ENCODE results near the gene RHOC. TPM values are rescaled to one million over a fixed set of nuclear protein-coding genes. Genes with fewer than 3 reads are reported as not detected.

RHOC gene
- polyA plus RNA-seq, 1 donor: 293 TPM

DNA sequence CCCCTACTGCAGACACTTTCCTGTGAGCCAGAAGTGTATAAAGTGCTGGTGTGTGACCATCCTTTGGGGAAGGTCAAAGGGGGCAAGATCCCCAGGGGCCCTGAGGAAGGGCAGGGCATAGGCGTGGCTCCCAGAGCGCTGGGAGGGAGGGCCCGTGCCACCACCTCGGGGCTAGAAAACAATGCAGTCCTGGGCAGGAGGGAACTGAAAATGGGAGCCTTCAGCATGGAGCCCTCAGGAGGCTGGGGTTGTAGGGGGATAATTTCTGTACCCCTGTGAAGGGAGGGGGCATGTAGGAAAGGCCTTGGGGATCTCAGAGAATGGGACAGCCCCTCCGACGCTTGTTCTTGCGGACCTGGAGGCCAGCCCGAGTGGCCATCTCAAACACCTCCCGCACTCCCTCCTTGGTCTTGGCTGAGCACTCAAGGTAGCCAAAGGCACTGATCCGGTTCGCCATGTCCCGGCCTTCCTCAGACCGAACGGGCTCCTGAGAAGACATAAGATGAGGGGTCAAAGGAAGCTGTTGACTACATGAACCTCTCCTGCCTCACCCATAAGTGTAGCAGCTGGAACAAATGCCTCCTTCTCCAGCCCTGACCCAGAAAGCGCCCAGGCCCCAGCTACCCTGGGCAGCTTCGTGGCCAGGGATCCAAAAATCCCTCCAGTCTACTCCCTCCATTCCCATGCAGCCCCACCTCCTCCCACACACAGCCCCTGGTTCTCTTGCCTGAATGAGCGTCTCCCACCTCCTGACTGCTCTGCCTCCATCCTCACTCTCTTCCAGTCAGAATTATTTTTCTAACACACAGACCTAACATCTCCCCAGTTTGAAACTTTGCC lies 5.5 kb downstream of the RHOC start:
- no peak for DNase-seq

DNA sequence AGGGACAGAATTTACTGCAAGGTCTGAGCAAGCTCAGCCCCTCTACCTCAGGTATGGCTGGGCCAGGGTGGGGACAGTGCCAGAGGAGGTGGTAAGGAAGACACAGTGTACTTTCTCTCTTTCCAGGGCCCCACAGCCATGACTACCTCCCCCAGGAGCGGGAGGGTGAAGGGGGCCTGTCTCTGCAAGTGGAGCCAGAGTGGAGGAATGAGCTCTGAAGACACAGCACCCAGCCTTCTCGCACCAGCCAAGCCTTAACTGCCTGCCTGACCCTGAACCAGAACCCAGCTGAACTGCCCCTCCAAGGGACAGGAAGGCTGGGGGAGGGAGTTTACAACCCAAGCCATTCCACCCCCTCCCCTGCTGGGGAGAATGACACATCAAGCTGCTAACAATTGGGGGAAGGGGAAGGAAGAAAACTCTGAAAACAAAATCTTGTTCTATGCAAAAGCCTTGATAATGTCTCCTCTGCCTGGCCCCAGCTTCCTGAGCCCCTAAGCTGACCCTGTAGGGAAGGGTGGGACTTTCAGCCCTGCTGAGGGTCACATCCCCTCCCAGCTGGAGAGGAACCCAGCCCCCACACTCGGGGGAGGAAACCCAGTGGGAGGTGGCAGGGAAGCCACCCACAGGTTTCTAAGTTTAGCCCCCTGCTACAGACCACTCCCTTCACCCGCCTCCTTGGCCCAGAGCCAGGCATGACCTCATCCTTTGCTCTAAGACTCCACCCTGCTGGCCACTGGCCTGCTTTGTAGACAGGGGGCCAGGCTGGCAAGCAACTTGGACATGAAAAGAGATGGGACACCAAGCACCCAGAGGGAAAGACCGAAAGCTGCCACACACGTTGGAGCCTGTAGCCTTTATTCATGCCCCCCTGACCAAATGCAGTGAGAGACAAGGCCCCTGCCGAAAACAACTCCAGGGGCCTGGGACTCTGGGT lies 6.4 kb downstream of the RHOC start:
- peak; percentile 93 for DNase-seq

DNA sequence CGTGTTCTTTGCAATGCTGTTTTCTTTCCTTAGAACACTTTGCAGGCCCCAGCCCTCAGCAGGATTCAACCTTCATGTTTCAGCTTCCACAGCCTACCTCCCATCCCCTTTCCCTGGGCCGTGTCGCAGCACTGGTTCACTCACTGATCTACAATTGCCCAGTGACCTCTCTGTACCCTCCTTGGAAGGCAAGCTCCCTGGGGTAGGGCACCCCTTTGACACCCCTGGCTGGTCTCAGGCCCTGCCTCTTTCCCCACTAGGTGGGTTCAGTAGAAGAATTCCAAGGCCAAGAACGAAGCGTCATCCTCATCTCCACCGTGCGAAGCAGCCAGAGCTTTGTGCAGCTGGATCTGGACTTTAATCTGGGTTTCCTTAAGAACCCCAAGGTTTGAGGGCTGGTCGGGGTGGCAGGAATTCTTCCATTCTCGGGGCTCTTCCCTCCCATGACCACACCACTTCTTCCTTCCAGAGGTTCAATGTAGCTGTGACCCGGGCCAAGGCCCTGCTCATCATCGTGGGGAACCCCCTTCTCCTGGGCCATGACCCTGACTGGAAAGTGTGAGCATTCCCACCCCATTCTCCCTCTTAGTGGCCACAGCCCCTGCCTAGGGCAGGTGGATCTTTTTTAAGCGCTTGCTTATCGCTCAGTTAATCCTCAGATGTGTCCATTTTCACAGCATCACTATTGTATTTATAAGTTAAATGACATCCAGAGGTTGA lies 7.3 kb downstream of the RHOC start:
- DNase-seq: no peak

DNA sequence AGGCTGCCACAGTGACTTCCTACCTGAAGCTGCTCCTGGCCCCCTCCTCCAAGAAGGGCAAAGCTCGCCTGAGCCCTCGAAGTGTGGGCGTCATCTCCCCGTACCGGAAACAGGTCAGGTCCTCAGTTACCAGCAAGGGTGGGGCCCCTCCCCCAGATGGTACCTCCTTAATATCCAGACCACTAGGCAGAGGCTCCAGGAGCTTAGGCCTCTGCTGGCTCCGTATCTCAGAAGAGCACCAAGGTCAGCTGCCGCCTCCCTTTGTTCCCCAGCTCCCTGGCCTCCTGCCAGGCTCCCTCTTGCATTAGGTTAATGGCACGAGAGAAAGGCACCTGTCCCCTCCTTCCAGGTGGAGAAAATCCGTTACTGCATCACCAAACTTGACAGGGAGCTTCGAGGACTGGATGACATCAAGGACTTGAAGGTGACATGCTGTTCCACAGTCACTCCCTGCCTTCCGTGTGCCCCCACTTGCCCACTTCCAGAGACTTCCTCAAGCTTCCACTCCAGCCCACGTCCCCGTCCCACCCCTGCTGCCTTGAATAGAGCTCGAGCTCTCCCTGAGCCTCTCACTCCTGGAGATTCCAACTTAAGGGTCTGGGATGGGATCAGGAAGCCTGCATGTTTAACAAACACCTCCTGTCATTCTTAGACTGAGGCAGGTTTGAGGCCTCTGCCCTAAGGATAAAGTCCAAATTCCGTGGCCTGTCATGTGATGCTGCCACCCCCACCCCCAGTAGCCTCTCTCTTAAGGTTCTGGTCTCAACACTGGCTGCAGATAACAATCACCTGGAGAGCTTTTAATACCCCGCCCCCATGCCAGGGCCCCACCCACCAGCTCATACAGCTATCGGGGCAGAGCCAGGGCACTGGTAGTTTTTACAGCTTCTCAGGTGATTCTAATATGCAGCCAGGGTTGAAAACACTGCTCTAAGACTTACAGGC lies 8.3 kb downstream of the RHOC start:
- no peak for DNase-seq

- no peak for DNase-seq
These were observed 9.1 kb downstream of the RHOC start for GRCh38 chr1:112697781-112698201.

DNA sequence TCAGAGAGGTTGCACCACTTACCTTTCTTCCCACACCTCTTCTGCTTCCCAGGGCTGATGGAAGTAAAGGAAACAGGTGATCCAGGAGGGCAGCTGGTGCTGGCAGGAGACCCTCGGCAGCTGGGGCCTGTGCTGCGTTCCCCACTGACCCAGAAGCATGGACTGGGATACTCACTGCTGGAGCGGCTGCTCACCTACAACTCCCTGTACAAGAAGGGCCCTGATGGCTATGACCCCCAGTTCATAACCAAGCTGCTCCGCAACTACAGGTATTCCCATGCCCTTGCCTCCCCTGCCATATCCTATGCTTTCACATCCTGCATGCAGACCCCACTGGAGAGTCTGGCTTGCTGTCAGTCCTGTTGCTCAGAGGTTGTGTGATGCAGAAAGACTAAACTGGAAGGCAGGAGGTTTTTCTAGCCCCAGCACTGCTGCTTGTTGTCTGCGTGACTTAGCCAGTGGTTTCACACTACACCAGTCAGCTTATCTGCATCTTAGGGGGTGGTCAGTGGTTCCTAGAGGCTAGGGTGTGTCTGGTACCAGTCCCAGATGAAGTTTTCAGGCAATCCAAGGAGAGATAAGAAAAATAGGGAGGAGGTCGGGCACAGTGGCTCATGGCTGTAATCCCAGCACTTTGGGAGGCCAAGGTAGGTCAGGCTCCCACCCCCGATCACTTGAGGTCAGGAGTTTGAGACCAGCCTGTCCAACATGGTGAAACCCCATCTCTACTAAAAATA lies 10.2 kb downstream of the RHOC start:
- no peak for DNase-seq

- DNase-seq: no peak
These were observed 11.7 kb downstream of the RHOC start for GRCh38 chr1:112695276-112695675.

DNA sequence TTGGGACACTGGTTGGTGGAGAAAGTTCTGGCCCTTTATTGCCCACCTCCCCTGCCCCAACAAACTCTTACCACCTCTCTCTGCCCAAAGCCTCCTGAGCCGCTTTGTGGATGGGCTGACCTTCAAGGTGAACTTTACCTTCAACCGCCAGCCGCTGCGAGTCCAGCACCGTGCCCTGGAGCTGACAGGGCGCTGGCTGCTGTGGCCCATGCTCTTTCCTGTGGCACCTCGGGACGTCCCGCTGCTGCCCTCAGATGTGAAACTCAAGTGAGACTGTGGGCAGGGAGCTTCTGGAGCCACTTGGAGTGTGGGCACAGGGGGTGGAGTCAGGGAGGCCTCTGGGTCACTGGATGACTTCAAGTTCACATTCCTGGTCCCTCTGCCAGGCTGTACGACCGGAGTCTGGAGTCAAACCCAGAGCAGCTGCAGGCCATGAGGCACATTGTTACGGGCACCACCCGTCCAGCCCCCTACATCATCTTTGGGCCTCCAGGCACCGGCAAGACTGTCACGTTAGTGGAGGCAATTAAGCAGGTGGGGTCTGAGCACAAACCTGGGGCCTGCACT lies 12.5 kb downstream of the RHOC start:
- DNase-seq: no peak

DNA sequence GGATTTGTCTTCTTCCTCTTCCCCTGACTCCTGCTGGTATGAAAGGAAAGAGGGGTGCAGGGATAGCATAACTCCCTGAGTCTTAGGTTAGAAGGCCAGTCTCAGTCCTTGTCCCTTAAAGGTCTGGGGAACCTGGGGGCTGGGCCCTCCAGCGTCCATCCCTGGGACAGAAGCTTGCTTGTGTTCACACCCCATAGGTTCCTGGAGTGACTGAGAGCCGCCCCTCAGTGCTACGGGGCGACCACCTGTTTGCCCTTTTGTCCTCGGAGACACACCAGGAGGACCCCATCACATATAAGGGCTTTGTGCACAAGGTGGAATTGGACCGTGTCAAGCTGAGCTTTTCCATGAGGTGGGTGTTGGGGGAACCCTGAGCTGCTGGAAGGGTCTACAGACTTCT lies 13.1 kb downstream of the RHOC start:
- DNase-seq: no peak

GRCh38 chr1:112692681-112693080 lies 14.2 kb downstream of the RHOC start:
- no peak for DNase-seq

GRCh38 chr1:112689842-112690237 lies 17.1 kb downstream of the RHOC start:
- DNase-seq: no peak

GRCh38 chr1:112689196-112689841 lies 17.6 kb downstream of the RHOC start:
- no peak for DNase-seq

DNA sequence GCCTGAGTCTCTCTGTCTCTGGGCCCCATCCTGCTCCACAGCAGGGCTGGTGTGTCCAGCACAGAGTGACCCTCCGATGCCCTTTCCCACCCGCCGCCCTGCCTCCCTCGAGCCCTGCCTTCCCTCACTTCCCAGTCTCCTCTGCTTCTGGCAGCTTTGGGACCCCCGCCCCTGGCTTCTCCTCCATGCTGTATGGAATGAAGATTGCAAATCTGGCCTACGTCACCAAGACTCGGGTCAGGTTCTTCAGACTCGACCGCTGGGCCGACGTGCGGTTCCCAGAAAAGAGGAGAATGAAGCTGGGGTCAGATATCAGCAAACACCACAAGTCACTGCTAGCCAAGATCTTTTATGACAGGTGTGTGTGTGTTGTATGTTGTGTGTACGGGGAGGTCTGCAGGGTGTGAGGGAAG lies 18.1 kb downstream of the RHOC start:
- DNase-seq: peak; percentile 69

- DNase-seq: no peak
These were observed 19.0 kb downstream of the RHOC start for GRCh38 chr1:112687785-112688496.

DNA sequence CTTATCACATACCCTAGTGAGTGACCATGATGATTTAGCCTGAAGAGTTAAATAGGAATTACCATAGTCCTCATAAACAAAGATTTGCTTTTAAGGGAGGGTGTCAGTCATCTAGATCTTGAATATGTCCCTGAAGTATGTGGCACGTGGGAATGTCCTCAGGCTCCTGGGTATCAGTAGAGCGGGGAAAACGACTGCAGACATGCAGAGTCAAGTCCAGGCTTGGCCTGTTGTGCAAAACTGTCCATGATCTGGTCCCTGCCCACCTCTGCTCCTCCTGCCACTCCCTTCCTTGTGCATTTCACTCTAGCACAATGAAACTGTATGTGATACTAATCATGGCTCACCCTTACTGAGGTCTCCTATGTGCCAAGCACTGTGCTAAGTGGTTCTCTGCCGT lies 19.6 kb downstream of the RHOC start:
- no peak for DNase-seq

DNA sequence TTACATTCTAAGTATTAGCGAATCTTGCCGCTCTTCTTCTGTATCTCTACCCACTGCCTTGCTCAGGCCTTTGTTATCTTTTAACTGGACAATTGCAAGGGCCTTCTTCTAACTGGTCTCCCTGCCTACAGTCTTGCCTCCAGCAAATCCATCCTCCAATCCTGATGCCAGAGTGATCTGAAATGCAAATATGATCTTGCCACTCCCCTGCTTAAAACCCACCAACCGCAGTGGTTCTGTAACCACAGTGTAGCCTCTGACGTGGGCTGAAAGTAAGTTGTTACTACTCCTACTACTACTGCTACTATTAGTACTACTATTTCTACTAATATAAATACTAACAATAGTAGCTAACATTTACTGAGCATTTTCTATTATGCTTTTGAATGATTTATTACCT lies 20.1 kb downstream of the RHOC start:
- no peak for DNase-seq

DNA sequence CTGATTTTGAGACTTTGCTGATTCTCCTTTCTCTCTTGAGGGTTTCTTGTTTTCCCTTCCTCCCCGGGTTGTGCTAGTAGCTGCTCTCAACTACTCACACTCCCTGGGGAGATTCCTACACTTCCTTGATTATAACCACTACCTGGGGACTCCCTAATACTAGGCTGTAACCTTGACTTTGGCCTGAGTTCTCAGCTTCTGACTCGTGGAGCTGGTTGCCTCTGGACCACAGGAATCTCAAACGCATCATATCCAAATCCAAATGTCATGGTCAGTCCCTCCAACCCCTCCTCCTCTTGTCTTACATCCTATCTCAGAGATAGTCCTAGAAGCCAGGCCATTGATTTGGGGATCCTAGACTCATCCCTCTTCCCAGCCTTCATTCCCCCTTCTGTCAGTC lies 20.5 kb downstream of the RHOC start:
- DNase-seq: no peak

GRCh38 chr1:112685913-112686312 lies 21.0 kb downstream of the RHOC start:
- DNase-seq: no peak

DNA sequence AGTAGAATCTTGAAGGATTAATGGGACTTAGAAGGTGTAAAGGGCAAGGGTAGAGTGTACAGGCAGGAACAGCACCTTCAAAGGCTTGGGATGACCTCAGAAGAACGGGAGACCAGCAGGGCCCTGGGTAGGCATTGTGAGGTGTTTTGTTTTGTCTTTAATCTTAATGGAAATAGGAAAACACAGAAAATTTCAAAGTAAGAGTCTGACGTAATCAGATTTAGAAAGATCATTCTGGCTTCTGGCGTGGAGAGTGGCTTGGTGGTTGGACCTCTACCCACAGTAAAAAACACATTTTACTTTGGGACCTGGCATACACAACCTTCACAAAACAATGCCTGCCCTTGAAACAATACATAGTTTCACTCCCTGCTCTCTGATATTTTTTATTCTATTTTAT lies 28.3 kb downstream of the RHOC start:
- no peak for DNase-seq
